Stimulated activated CD8-positive, alpha-beta memory T cell treated with anti-CD3 and anti-CD28 coated beads, Interleukin-2, amount 100 ng/mL, for 1 hour (primary cell): ENCODE results near the gene SGPP1.
"Not testable (repeated sequence)": the region's sequence is repeated elsewhere in the genome, so short reads cannot be mapped to it uniquely, and the experiment has no call there.

Experiments
- DNase-seq, 2 donors: peaks; one replicate each; pipeline ENCODE4 v3.0.0-alpha.2; 2020; ENCODE audit warnings: low read depth in 2 of 2

Gene SGPP1

GRCh38 chr14:63727736-63728728 is at the start of gene SGPP1:
Gene SGPP1, minus strand, starts transcription at chr14:63728065. Its CDS starts 121 bp downstream, at chr14:63727944.
- peak; percentile 53 to 65 for DNase-seq

- no peak for DNase-seq
These were observed 49.2 kb upstream of the SGPP1 start for GRCh38 chr14:63777024-63777423.

- DNase-seq = no peak
These were observed 45.6 kb upstream of the SGPP1 start for GRCh38 chr14:63773504-63773903.

- DNase-seq = peak in 1 of 2 donors; percentile 42
These were observed 42.4 kb upstream of the SGPP1 start for GRCh38 chr14:63770187-63770807.

GRCh38 chr14:63766611-63767010 is 38.7 kb upstream of the SGPP1 start:
- DNase-seq = no peak

- no peak for DNase-seq
These were observed 36.8 kb upstream of the SGPP1 start for GRCh38 chr14:63764620-63765139.

- no peak for DNase-seq
These were observed 36.2 kb upstream of the SGPP1 start for GRCh38 chr14:63764103-63764502.

GRCh38 chr14:63761351-63762117 is 33.7 kb upstream of the SGPP1 start:
- no peak for DNase-seq

GRCh38 chr14:63760014-63760413 is 32.1 kb upstream of the SGPP1 start:
- DNase-seq = no peak

GRCh38 chr14:63759456-63759855 is 31.6 kb upstream of the SGPP1 start:
- no peak for DNase-seq

- no peak for DNase-seq
These were observed 29.3 kb upstream of the SGPP1 start for GRCh38 chr14:63757211-63757610.

- no peak for DNase-seq
These were observed 24.7 kb upstream of the SGPP1 start for GRCh38 chr14:63752449-63753169.

- DNase-seq = not testable (repeated sequence)
These were observed 23.2 kb upstream of the SGPP1 start for GRCh38 chr14:63751076-63751475.

GRCh38 chr14:63747846-63748245 is 20.0 kb upstream of the SGPP1 start:
- DNase-seq = no peak

- no peak for DNase-seq
These were observed 18.1 kb upstream of the SGPP1 start for GRCh38 chr14:63745858-63746425.

GRCh38 chr14:63745272-63745671 is 17.4 kb upstream of the SGPP1 start:
- DNase-seq = no peak

GRCh38 chr14:63737582-63738006 is 9.7 kb upstream of the SGPP1 start:
- DNase-seq = no peak

- DNase-seq = no peak
These were observed 7.9 kb upstream of the SGPP1 start for GRCh38 chr14:63735720-63736119.

- no peak for DNase-seq
These were observed 2.8 kb upstream of the SGPP1 start for GRCh38 chr14:63730659-63731058.

GRCh38 chr14:63727231-63727735 is 582 bp downstream of the SGPP1 start:
- no peak for DNase-seq

- DNase-seq = no peak
These were observed 1.4 kb downstream of the SGPP1 start for GRCh38 chr14:63726499-63726898.
